WTC11 (cell line): ENCODE measurements around the gene ZER1. TPM values are rescaled to one million over a fixed set of nuclear protein-coding genes. Genes with fewer than 3 reads are reported as not detected.

Experiments used
- ATAC-seq: fragments of 200-7000 bp; cut with Tn5 transposase; 2 replicates; pipeline ENCODE4 v1.10.0; 2021; ENCODE audit warnings: mild to moderate bottlenecking, moderate library complexity
- CTCF ChIA-PET: fragments of 300-600 bp; sonication (Branson Sonifier 250); formaldehyde crosslinking; loops from one replicate; lab custom pipeline; 2021; ENCODE audit warnings: antibody characterized with exemption; lab: Charles Lee
- POLR2A ChIA-PET: fragments of 350-600 bp; sonication (Branson Sonifier 250); formaldehyde crosslinking; loops from one replicate; lab custom pipeline; 2021; ENCODE audit warnings: antibody characterized with exemption; lab: Charles Lee
- DNase-seq: peaks from one replicate; pipeline ENCODE4 v3.0.0; 2021; ENCODE audit warnings: low spot score
- H3K27ac Mint-ChIP-seq: 2 replicates; pipeline ENCODE4 v1.8.0; 2021; ENCODE audit warnings: mixed read lengths
- H3K27me3 Mint-ChIP-seq: 2 replicates; pipeline ENCODE4 v1.8.0; 2021; ENCODE audit warnings: low read depth, mild to moderate bottlenecking, moderate library complexity, mixed read lengths
- H3K36me3 Mint-ChIP-seq: 2 replicates; pipeline ENCODE4 v1.8.0; 2021; ENCODE audit warnings: mixed read lengths
- H3K4me1 Mint-ChIP-seq: 2 replicates; pipeline ENCODE4 v1.8.0; 2022; ENCODE audit warnings: mixed read lengths
- H3K4me3 Mint-ChIP-seq: 2 replicates; pipeline ENCODE4 v1.8.0; 2021; ENCODE audit warnings: mild to moderate bottlenecking, moderate library complexity, mixed read lengths
- H3K9me3 Mint-ChIP-seq: 2 replicates; pipeline ENCODE4 v1.8.0; 2021; ENCODE audit warnings: mixed read lengths
- CREB1 ChIP-seq: sonication (generic); formaldehyde crosslinking; IDR thresholded peaks from 2 replicates; pipeline ENCODE4 v1.8.0; 2023; ENCODE audit warnings: mild to moderate bottlenecking, missing genetic modification reagents
- FOXJ3 ChIP-seq: sonication (generic); formaldehyde crosslinking; IDR thresholded peaks from 2 replicates; pipeline ENCODE4 v1.9.0; 2021; ENCODE audit warnings: missing genetic modification reagents, mild to moderate bottlenecking, borderline replicate concordance
- FOXK1 ChIP-seq: sonication (generic); formaldehyde crosslinking; IDR thresholded peaks from 2 replicates; pipeline ENCODE4 v1.8.0; 2022; ENCODE audit warnings: mild to moderate bottlenecking, moderate library complexity, missing genetic modification reagents
- FOXP1 ChIP-seq: sonication (generic); formaldehyde crosslinking; IDR thresholded peaks from 2 replicates; pipeline ENCODE4 v1.8.0; 2022; ENCODE audit warnings: missing genetic modification reagents, mild to moderate bottlenecking, moderate library complexity, borderline replicate concordance
- GRHL2 ChIP-seq: fragments of 250-450 bp; sonication (Bioruptor Pico); IDR thresholded peaks from 2 replicates; pipeline ENCODE4 v1.8.0; 2022; ENCODE audit warnings: mild to moderate bottlenecking, moderate library complexity; ENCODE audit not compliant: insufficient replicate concordance, severe bottlenecking
- JAZF1 ChIP-seq: fragments of 250-450 bp; sonication (Bioruptor Pico); IDR thresholded peaks from 2 replicates; pipeline ENCODE4 v1.9.0; 2021; ENCODE audit warnings: moderate library complexity, mild to moderate bottlenecking, inconsistent platforms
- JUN ChIP-seq: sonication (generic); formaldehyde crosslinking; IDR thresholded peaks from 2 replicates; pipeline ENCODE4 v1.8.0; 2023; ENCODE audit warnings: mild to moderate bottlenecking, missing genetic modification reagents
- KAT7 ChIP-seq: sonication (generic); formaldehyde crosslinking; IDR thresholded peaks from 2 replicates; pipeline ENCODE4 v1.8.1; 2023; ENCODE audit warnings: missing genetic modification reagents, mild to moderate bottlenecking, borderline replicate concordance
- NFATC4 ChIP-seq: fragments of 250-450 bp; sonication (Bioruptor Pico); IDR thresholded peaks from 2 replicates; pipeline ENCODE4 v1.9.0; 2021; ENCODE audit warnings: mild to moderate bottlenecking
- NR2C2 ChIP-seq: sonication (generic); formaldehyde crosslinking; IDR thresholded peaks from 2 replicates; pipeline ENCODE4 v1.8.0; 2022; ENCODE audit warnings: mild to moderate bottlenecking, missing genetic modification reagents
- RELA ChIP-seq: sonication (generic); formaldehyde crosslinking; IDR thresholded peaks from 2 replicates; pipeline ENCODE4 v1.8.1; 2022; ENCODE audit warnings: missing genetic modification reagents, mild to moderate bottlenecking, borderline replicate concordance
- SMAD4 ChIP-seq: sonication (generic); formaldehyde crosslinking; IDR thresholded peaks from 2 replicates; pipeline ENCODE4 v1.8.0; 2022; ENCODE audit warnings: mild to moderate bottlenecking, missing genetic modification reagents
- TEAD1 ChIP-seq: sonication (generic); formaldehyde crosslinking; IDR thresholded peaks from 2 replicates; pipeline ENCODE4 v1.8.0; 2022; ENCODE audit warnings: mild to moderate bottlenecking, missing genetic modification reagents
- TEAD4 ChIP-seq: sonication (generic); formaldehyde crosslinking; IDR thresholded peaks from 2 replicates; pipeline ENCODE4 v1.8.0; 2022; ENCODE audit warnings: mild to moderate bottlenecking, missing genetic modification reagents
- ZBTB21 ChIP-seq: sonication (generic); formaldehyde crosslinking; IDR thresholded peaks from 2 replicates; pipeline ENCODE4 v1.8.1; 2023; ENCODE audit warnings: mild to moderate bottlenecking, missing genetic modification reagents, borderline replicate concordance
- ZNF232 ChIP-seq: sonication (generic); formaldehyde crosslinking; IDR thresholded peaks from 2 replicates; pipeline ENCODE4 v1.8.0; 2022; ENCODE audit warnings: mild to moderate bottlenecking, missing genetic modification reagents
- ZNF263 ChIP-seq: sonication (generic); formaldehyde crosslinking; IDR thresholded peaks from 2 replicates; pipeline ENCODE4 v1.8.1; 2022; ENCODE audit warnings: low read depth, mild to moderate bottlenecking, moderate library complexity, missing genetic modification reagents
- ZNF396 ChIP-seq: fragments of 250-450 bp; sonication (Bioruptor Pico); IDR thresholded peaks from 2 replicates; pipeline ENCODE4 v1.8.0; 2021; ENCODE audit warnings: mild to moderate bottlenecking, moderate library complexity, borderline replicate concordance
- total RNA-seq: library from RNA; stranded (reverse); gene quantifications from 3 replicates; pipeline ENCODE4 v1.2.3, GENCODE V29; 2021
- TF ChIP-seq, protein P1 (sequence below): sonication (generic); formaldehyde crosslinking; IDR thresholded peaks from 2 replicates; pipeline ENCODE4 v1.8.1; 2023; ENCODE audit warnings: mild to moderate bottlenecking, moderate library complexity, missing genetic modification reagents
- TF ChIP-seq, protein P2 (sequence below): sonication (generic); formaldehyde crosslinking; IDR thresholded peaks from 2 replicates; pipeline ENCODE4 v1.8.0; 2022; ENCODE audit warnings: mild to moderate bottlenecking, missing genetic modification reagents
- TF ChIP-seq, protein P3 (sequence below): sonication (generic); formaldehyde crosslinking; IDR thresholded peaks from 2 replicates; pipeline ENCODE4 v1.8.0; 2022; ENCODE audit warnings: mild to moderate bottlenecking, missing genetic modification reagents
- TF ChIP-seq, protein P4 (sequence below): sonication (generic); formaldehyde crosslinking; IDR thresholded peaks from 2 replicates; pipeline ENCODE4 v1.8.1; 2023; ENCODE audit warnings: mild to moderate bottlenecking, missing genetic modification reagents, moderate library complexity
- TF ChIP-seq, protein P5 (sequence below): sonication (generic); formaldehyde crosslinking; IDR thresholded peaks from 2 replicates; pipeline ENCODE4 v1.8.0; 2022; ENCODE audit warnings: mild to moderate bottlenecking, missing genetic modification reagents
- TF ChIP-seq, protein P6 (sequence below): sonication (generic); formaldehyde crosslinking; conservative IDR thresholded peaks from 2 replicates; pipeline ENCODE4 v1.8.1; 2023; ENCODE audit warnings: mild to moderate bottlenecking, low read depth, missing genetic modification reagents, moderate library complexity
- TF ChIP-seq, protein P7 (sequence below): sonication (generic); formaldehyde crosslinking; IDR thresholded peaks from 2 replicates; pipeline ENCODE4 v1.8.0; 2022; ENCODE audit warnings: mild to moderate bottlenecking, missing genetic modification reagents

The ZER1 gene
- total RNA-seq, 1 experiment from 2014 or later = 23.8 TPM

DNA sequence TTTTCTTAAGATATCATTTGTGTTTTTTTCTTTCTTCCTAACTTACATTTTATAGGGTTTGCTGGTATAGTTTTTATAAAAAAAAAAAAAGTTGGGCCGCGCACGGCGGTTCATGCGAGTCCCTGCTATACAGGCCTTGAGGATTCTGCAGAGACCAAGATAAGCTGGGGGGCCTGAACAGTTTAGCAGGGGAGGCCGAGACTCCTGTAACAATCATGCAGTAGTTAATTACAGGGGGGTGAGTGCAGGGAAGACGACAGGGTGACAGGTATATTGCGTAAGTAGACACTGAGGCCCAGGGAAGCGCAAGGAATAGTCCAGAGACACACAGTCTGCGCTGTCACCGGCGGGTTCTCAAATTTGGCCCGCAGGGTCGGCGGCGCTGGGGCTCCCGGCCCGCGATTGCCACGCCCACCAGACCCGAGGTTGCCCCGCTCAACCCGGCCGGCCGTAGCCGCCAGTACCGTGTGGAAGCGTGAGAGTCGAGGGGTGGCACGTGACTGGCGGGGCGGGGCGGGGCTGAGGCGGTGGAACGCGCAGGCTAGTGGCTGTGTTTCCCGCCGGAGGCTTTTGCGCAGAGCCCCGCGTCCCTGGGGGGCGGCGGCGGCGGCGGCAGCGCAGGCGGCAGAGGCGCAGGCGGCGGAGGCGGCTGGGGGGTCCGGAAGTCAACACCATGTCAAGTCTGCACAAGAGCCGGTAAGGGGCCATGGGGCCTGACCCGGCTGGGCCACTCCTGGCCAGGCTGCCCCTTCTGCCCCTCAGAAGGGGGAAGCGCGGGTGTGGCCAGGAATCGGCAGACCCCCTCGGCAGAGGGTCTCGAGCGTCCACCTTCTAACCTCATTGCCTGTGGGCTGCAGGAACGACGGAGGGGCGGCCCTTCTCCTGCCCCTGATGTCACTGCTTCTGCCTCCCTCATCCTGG is 15.2 kb upstream of the ZER1 start, which contains the start of gene TBC1D13 (continued):
- TF ChIP-seq, protein P1, sequence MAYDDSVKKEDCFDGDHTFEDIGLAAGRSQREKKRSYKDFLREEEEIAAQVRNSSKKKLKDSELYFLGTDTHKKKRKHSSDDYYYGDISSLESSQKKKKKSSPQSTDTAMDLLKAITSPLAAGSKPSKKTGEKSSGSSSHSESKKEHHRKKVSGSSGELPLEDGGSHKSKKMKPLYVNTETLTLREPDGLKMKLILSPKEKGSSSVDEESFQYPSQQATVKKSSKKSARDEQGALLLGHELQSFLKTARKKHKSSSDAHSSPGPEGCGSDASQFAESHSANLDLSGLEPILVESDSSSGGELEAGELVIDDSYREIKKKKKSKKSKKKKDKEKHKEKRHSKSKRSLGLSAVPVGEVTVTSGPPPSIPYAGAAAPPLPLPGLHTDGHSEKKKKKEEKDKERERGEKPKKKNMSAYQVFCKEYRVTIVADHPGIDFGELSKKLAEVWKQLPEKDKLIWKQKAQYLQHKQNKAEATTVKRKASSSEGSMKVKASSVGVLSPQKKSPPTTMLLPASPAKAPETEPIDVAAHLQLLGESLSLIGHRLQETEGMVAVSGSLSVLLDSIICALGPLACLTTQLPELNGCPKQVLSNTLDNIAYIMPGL (CRISPR knock-in tag) = peak; percentile 94
- TF ChIP-seq, protein P2, sequence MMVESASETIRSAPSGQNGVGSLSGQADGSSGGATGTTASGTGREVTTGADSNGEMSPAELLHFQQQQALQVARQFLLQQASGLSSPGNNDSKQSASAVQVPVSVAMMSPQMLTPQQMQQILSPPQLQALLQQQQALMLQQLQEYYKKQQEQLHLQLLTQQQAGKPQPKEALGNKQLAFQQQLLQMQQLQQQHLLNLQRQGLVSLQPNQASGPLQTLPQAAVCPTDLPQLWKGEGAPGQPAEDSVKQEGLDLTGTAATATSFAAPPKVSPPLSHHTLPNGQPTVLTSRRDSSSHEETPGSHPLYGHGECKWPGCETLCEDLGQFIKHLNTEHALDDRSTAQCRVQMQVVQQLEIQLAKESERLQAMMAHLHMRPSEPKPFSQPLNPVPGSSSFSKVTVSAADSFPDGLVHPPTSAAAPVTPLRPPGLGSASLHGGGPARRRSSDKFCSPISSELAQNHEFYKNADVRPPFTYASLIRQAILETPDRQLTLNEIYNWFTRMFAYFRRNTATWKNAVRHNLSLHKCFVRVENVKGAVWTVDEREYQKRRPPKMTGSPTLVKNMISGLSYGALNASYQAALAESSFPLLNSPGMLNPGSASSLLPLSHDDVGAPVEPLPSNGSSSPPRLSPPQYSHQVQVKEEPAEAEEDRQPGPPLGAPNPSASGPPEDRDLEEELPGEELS (CRISPR knock-in tag) = peak; percentile 98
- no peak for TF ChIP-seq ZNF396 (CRISPR knock-in tag)
- TF ChIP-seq, protein P3, sequence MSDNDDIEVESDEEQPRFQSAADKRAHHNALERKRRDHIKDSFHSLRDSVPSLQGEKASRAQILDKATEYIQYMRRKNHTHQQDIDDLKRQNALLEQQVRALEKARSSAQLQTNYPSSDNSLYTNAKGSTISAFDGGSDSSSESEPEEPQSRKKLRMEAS (CRISPR knock-in tag) = peak; percentile 96
- TF ChIP-seq, protein P4, sequence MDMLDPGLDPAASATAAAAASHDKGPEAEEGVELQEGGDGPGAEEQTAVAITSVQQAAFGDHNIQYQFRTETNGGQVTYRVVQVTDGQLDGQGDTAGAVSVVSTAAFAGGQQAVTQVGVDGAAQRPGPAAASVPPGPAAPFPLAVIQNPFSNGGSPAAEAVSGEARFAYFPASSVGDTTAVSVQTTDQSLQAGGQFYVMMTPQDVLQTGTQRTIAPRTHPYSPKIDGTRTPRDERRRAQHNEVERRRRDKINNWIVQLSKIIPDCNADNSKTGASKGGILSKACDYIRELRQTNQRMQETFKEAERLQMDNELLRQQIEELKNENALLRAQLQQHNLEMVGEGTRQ (CRISPR knock-in tag) = peak; percentile 99
- TF ChIP-seq, protein P5, sequence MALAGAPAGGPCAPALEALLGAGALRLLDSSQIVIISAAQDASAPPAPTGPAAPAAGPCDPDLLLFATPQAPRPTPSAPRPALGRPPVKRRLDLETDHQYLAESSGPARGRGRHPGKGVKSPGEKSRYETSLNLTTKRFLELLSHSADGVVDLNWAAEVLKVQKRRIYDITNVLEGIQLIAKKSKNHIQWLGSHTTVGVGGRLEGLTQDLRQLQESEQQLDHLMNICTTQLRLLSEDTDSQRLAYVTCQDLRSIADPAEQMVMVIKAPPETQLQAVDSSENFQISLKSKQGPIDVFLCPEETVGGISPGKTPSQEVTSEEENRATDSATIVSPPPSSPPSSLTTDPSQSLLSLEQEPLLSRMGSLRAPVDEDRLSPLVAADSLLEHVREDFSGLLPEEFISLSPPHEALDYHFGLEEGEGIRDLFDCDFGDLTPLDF (CRISPR knock-in tag) = peak; percentile 92; the same call in 1 of the 2 replicates
- TF ChIP-seq KAT7 = no peak
- TF ChIP-seq, protein P6, sequence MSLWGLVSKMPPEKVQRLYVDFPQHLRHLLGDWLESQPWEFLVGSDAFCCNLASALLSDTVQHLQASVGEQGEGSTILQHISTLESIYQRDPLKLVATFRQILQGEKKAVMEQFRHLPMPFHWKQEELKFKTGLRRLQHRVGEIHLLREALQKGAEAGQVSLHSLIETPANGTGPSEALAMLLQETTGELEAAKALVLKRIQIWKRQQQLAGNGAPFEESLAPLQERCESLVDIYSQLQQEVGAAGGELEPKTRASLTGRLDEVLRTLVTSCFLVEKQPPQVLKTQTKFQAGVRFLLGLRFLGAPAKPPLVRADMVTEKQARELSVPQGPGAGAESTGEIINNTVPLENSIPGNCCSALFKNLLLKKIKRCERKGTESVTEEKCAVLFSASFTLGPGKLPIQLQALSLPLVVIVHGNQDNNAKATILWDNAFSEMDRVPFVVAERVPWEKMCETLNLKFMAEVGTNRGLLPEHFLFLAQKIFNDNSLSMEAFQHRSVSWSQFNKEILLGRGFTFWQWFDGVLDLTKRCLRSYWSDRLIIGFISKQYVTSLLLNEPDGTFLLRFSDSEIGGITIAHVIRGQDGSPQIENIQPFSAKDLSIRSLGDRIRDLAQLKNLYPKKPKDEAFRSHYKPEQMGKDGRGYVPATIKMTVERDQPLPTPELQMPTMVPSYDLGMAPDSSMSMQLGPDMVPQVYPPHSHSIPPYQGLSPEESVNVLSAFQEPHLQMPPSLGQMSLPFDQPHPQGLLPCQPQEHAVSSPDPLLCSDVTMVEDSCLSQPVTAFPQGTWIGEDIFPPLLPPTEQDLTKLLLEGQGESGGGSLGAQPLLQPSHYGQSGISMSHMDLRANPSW (CRISPR knock-in tag) = no peak
- no peak for TF ChIP-seq GRHL2 (CRISPR knock-in tag)
- TF ChIP-seq TEAD4 = no peak
- TF ChIP-seq TEAD1 (CRISPR knock-in tag) = peak; percentile 95
- no peak for TF ChIP-seq JUN (CRISPR knock-in tag)
- peak; percentile 98 for TF ChIP-seq FOXK1 (CRISPR knock-in tag)
- peak; percentile 97 for TF ChIP-seq FOXP1 (CRISPR knock-in tag)
- TF ChIP-seq, all 79 proteins: peak for 37

DNA sequence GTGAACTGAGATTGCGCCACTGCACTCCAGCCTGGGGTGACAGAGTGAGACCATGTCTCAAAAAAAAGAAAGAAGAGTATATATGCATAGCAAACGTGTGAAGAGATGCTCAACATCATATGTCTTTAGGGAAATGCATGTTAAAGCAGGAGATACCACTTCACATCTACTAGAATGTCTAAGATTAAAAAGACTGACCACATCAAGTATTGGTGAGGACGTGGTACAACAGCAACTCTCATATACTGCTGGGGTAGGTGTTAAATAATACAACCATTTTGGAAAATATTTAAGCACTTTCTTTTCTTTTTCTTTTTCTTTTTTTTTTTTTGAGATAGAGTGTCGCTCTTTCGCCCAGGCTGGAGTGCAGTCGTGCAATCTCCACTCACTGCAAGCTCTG is 13.7 kb upstream of the ZER1 start:
- Mint-ChIP-seq H3K27ac (no peak overlapping the region), H3K27me3 (peaks cover 8% of the 10 kb centered on the region), H3K4me3 (no peak overlapping the region), H3K9me3 (peaks cover 11% of the 10 kb centered on the region), H3K36me3 (peaks cover 2% of the 10 kb centered on the region), H3K4me1 (peaks cover 7% of the 10 kb centered on the region; the same call in 1 of the 2 replicates)
- ChIA-PET POLR2A (interaction anchor here (0.6 to 0.7 kb wide), 2 partner anchors 12 to 127 kb away, joined by 3 read pairs; no protein-coding TSS in a partner anchor), CTCF (interaction anchor here (0.7 to 1.1 kb wide), 4 partner anchors 14 to 530 kb away, joined by 3 to 5 read pairs (median 4); partner anchors contain the start of gene ENDOG)
- no peak for DNase-seq
- ATAC-seq = no peak
- TF ChIP-seq RELA (CRISPR knock-in tag) (no peak), ZBTB21 (no peak), ZNF232 (CRISPR knock-in tag) (no peak), JAZF1 (CRISPR knock-in tag) (no peak), NR2C2 (CRISPR knock-in tag) (no peak), SMAD4 (CRISPR knock-in tag) (no peak), CREB1 (no peak), FOXJ3 (CRISPR knock-in tag) (no peak), NFATC4 (no peak), ZNF263 (no peak)
- TF ChIP-seq, protein P4 (CRISPR knock-in tag) = no peak
- TF ChIP-seq, protein P7, sequence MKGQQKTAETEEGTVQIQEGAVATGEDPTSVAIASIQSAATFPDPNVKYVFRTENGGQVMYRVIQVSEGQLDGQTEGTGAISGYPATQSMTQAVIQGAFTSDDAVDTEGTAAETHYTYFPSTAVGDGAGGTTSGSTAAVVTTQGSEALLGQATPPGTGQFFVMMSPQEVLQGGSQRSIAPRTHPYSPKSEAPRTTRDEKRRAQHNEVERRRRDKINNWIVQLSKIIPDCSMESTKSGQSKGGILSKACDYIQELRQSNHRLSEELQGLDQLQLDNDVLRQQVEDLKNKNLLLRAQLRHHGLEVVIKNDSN (CRISPR knock-in tag) = no peak
